IMR-90 (cell line): ENCODE results near the gene PNKD. TPM values are rescaled to one million over a fixed set of nuclear protein-coding genes. Genes with fewer than 3 reads are reported as not detected.

Experiments used
- ATAC-seq: fragments of 200-7000 bp; cut with Tn5 transposase; 2 replicates; pipeline ENCODE4 v1.9.1; 2020; ENCODE audit warnings: low read depth, mild to moderate bottlenecking, moderate library complexity
- BruUV-seq: library from RNA; stranded (reverse); fragments of 400-500 nt; replicated peaks from 2 replicates; lab custom pipeline; 2021; lab: Mats Ljungman, UMichigan
- CTCF ChIA-PET: fragments of 300-600 bp; formaldehyde crosslinking; extraction: SDS; loops from one replicate; lab custom pipeline; 2021; ENCODE audit warnings: antibody characterized with exemption; lab: Yijun Ruan, JAX
- POLR2A ChIA-PET: fragments of 300-600 bp; sonication (Branson Sonifier 250); formaldehyde crosslinking; loops from one replicate; lab custom pipeline; 2022; ENCODE audit warnings: antibody characterized with exemption; ENCODE audit not compliant: unreplicated experiment; lab: Charles Lee
- DNase-seq: peaks from one replicate; pipeline ENCODE4 v3.0.0; 2013
- H2AFZ ChIP-seq: replicated peaks from 2 replicates; pipeline ENCODE3; 2013; ENCODE audit warnings: low read length, mild to moderate bottlenecking; ENCODE audit not compliant: poor library complexity
- H2AK5ac ChIP-seq: 2 replicates; pipeline ENCODE4 v1.6.1; 2013; ENCODE audit warnings: low read depth, low read length, inconsistent platforms
- H2AK9ac ChIP-seq: replicated peaks from 2 replicates; pipeline ENCODE3; 2013; ENCODE audit warnings: mild to moderate bottlenecking, low read depth, low read length, moderate library complexity; ENCODE audit not compliant: poor library complexity
- H2BK120ac ChIP-seq: 2 replicates; pipeline ENCODE4 v1.6.1; 2013; ENCODE audit warnings: low read depth, low read length, inconsistent platforms
- H2BK15ac ChIP-seq: 3 replicates; pipeline ENCODE4 v1.6.1; 2013; ENCODE audit warnings: low read depth, low read length, inconsistent platforms
- H2BK20ac ChIP-seq: 2 replicates; pipeline ENCODE4 v1.6.1; 2013; ENCODE audit warnings: low read depth, mild to moderate bottlenecking, inconsistent platforms, low read length, moderate library complexity
- H2BK5ac ChIP-seq: 2 replicates; pipeline ENCODE4 v1.6.1; 2013; ENCODE audit warnings: mild to moderate bottlenecking, low read depth, low read length, inconsistent platforms; ENCODE audit not compliant: poor library complexity, severe bottlenecking
- H3K14ac ChIP-seq: replicated peaks from 2 replicates; pipeline ENCODE4 v1.6.1; 2013; ENCODE audit warnings: low read depth, low read length, inconsistent platforms
- H3K18ac ChIP-seq: 2 replicates; pipeline ENCODE4 v1.6.1; 2013; ENCODE audit warnings: low read depth, low read length, control low read depth
- H3K23ac ChIP-seq: 2 replicates; pipeline ENCODE4 v1.6.1; 2013; ENCODE audit warnings: low read depth, low read length, inconsistent platforms
- H3K27ac ChIP-seq: 2 replicates; pipeline ENCODE4 v1.5.1; 2013; ENCODE audit warnings: mild to moderate bottlenecking, control low read depth, low read length; ENCODE audit not compliant: insufficient read depth
- H3K27me3 ChIP-seq: 2 replicates; pipeline ENCODE4 v1.6.1; 2013; ENCODE audit warnings: low read length; ENCODE audit not compliant: control insufficient read depth, insufficient read depth
- H3K36me3 ChIP-seq: 2 replicates; pipeline ENCODE4 v1.6.1; 2013; ENCODE audit warnings: low read length, mixed read lengths; ENCODE audit not compliant: control insufficient read depth, insufficient read depth
- H3K4ac ChIP-seq: 2 replicates; pipeline ENCODE4 v1.6.1; 2013; ENCODE audit warnings: low read depth, low read length, inconsistent platforms
- H3K4me1 ChIP-seq: 2 replicates; pipeline ENCODE4 v1.6.1; 2013; ENCODE audit warnings: low read length, mixed read lengths; ENCODE audit not compliant: control insufficient read depth, insufficient read depth
- H3K4me2 ChIP-seq: 2 replicates; pipeline ENCODE4 v1.6.1; 2013; ENCODE audit warnings: low read depth, mild to moderate bottlenecking, control low read depth, low read length, moderate library complexity
- H3K4me3 ChIP-seq: 2 replicates; pipeline ENCODE4 v1.5.1; 2013; ENCODE audit warnings: low read depth, mild to moderate bottlenecking, control low read depth, low read length, moderate library complexity; ENCODE audit not compliant: insufficient read depth
- H3K56ac ChIP-seq: 2 replicates; pipeline ENCODE4 v1.6.1; 2013; ENCODE audit warnings: low read length, inconsistent platforms; ENCODE audit not compliant: insufficient read depth; ENCODE audit errors: extremely low read depth
- H3K79me1 ChIP-seq, 2 experiments: 2 replicates each; pipeline ENCODE4 v1.6.1; 2013; ENCODE audit warnings: low read length in 2 of 2, inconsistent platforms in 1 of 2, low read depth in 1 of 2
- H3K9ac ChIP-seq: 2 replicates; pipeline ENCODE4 v1.6.1; 2013; ENCODE audit warnings: low read depth, low read length, control low read depth
- H3K9me1 ChIP-seq: 2 replicates; pipeline ENCODE4 v1.6.1; 2013; ENCODE audit warnings: low read length, inconsistent platforms; ENCODE audit not compliant: insufficient read depth
- H3K9me3 ChIP-seq: 2 replicates; pipeline ENCODE4 v1.6.1; 2013; ENCODE audit warnings: low read length; ENCODE audit not compliant: control insufficient read depth, insufficient read depth
- H4K20me1 ChIP-seq: 2 replicates; pipeline ENCODE4 v1.6.1; 2013; ENCODE audit warnings: low read length, inconsistent platforms; ENCODE audit not compliant: insufficient read depth
- H4K5ac ChIP-seq: 2 replicates; pipeline ENCODE4 v1.6.1; 2013; ENCODE audit warnings: mild to moderate bottlenecking, low read depth, low read length, control low read depth
- H4K8ac ChIP-seq, 2 experiments: 2 replicates each; pipeline ENCODE4 v1.6.1; 2013; ENCODE audit warnings: low read depth in 2 of 2, low read length in 2 of 2, control low read depth in 1 of 2, inconsistent platforms in 1 of 2
- H4K91ac ChIP-seq: 2 replicates; pipeline ENCODE4 v1.6.1; 2013; ENCODE audit warnings: low read depth, low read length, inconsistent platforms; ENCODE audit not compliant: insufficient read depth
- BHLHE40 ChIP-seq: fragments of 150-350 bp; IDR thresholded peaks from 2 replicates; pipeline ENCODE4 v1.6.1; 2016; ENCODE audit warnings: mild to moderate bottlenecking, low read depth, low read length
- CEBPB ChIP-seq: IDR thresholded peaks from 2 replicates; pipeline ENCODE4 v1.6.1; 2012; ENCODE audit warnings: low read depth, low read length, improper control_type of control experiment
- CTCF ChIP-seq: conservative IDR thresholded peaks from 2 replicates; pipeline ENCODE4 v1.5.1; 2012; ENCODE audit warnings: mild to moderate bottlenecking, low read depth, low read length, improper control_type of control experiment
- FOS ChIP-seq: fragments of 150-350 bp; IDR thresholded peaks from 2 replicates; pipeline ENCODE4 v1.6.1; 2016; ENCODE audit warnings: low read depth, low read length
- MAZ ChIP-seq: IDR thresholded peaks from 2 replicates; pipeline ENCODE4 v1.6.1; 2012; ENCODE audit warnings: low read depth, mild to moderate bottlenecking, low read length, improper control_type of control experiment, moderate library complexity, borderline replicate concordance
- NFE2L2 ChIP-seq: fragments of 150-350 bp; IDR thresholded peaks from 2 replicates; pipeline ENCODE4 v1.6.1; 2016; ENCODE audit warnings: low read depth, mild to moderate bottlenecking, low read length
- POLR2A ChIP-seq: IDR thresholded peaks from 2 replicates; pipeline ENCODE4 v1.6.1; 2012; ENCODE audit warnings: mild to moderate bottlenecking, low read depth, low read length
- RCOR1 ChIP-seq: IDR thresholded peaks from 2 replicates; pipeline ENCODE4 v1.6.1; 2012; ENCODE audit warnings: mild to moderate bottlenecking, low read length, improper control_type of control experiment; ENCODE audit not compliant: insufficient replicate concordance
- RFX5 ChIP-seq: IDR thresholded peaks from 2 replicates; pipeline ENCODE4 v1.8.0; 2012; ENCODE audit warnings: low read depth, mild to moderate bottlenecking, low read length, moderate library complexity
- SMC3 ChIP-seq: fragments of 150-350 bp; IDR thresholded peaks from 2 replicates; pipeline ENCODE4 v1.6.1; 2016; ENCODE audit warnings: low read depth, mild to moderate bottlenecking, antibody characterized with exemption, low read length, moderate library complexity
- USF2 ChIP-seq: fragments of 150-350 bp; IDR thresholded peaks from 2 replicates; pipeline ENCODE4 v1.6.1; 2017; ENCODE audit warnings: mild to moderate bottlenecking, antibody characterized with exemption, low read length, low read depth
- WGBS, 2 experiments: methylation state at CpG; one replicate each; pipeline versions ENCODE4 v1.1.5 to v1.1.7; 2013; ENCODE audit warnings: missing lambda C conversion rate in 2 of 2; ENCODE audit not compliant: insufficient read length in 1 of 2; ENCODE audit errors: extremely low coverage in 2 of 2; 5-methylcytosine and 5-hydroxymethylcytosine counted together
- dilution Hi-C: fragments of 300-500 bp; cut with HindIII; formaldehyde crosslinking; loops from one replicate; pipeline ENCODE4 v1.14.3; 2018; ENCODE audit warnings: low sequenced_read_pairs; ENCODE audit not compliant: unreplicated experiment
- in situ Hi-C: fragments of 300-500 bp; cut with MboI; formaldehyde crosslinking; loops from 3 replicates; pipeline ENCODE4 v1.14.3; 2019; ENCODE audit warnings: low sequenced_read_pairs, inconsistent platforms, mixed read lengths
- intact Hi-C: fragments of 100-400 bp; cut with micrococcal nuclease; formaldehyde crosslinking; loops from 2 replicates; pipeline ENCODE4 v1.10.0; 2022
- polyA plus RNA-seq, 3 experiments: library from polyadenylated mRNA; depleted of rRNA; stranded (reverse); fragments of >200 nt; gene quantifications; 2 replicates each; pipeline ENCODE4 v1.2.3, GENCODE V29; 2012; ENCODE audit warnings: low replicate concordance in 1 of 3
- total RNA-seq: library from RNA; depleted of rRNA; stranded (reverse); fragments of >200 nt; gene quantifications from 2 replicates; pipeline ENCODE4 v1.2.3, GENCODE V29; 2012

The PNKD gene
- total and polyA plus RNA-seq, 2 of the 4 experiments (the other 2 are of a cell fraction) = 19.2 to 68.5 TPM

GRCh38 chr2:218286570-218287459 lies 16.5 kb downstream of the PNKD start:
- Histone ChIP-seq H3K14ac (peak overlapping the region; percentile 92), H3K79me1 (peaks cover 32 to 80% of the 10 kb centered on the region in 2 experiments), H3K18ac (peak overlapping the region; percentile 71), H2AK9ac (peak overlapping the region; percentile 96), H3K27ac (peak overlapping the region; percentile 90), H3K4me1 (peaks cover 47% of the 10 kb centered on the region), H3K23ac (peak overlapping the region; percentile 69), H2BK20ac (peak overlapping the region; percentile 76), H3K56ac (peak overlapping the region; percentile 91), H2BK5ac (peak overlapping the region; percentile 94), H4K91ac (peak overlapping the region; percentile 94), H2BK120ac (peak overlapping the region; percentile 87), H3K9me1 (peaks cover 18% of the 10 kb centered on the region), H2AFZ (peak overlapping the region; percentile 56), H2AK5ac (peak overlapping the region; percentile 83), H2BK15ac (peak overlapping the region; percentile 75; the same call in 1 of the 3 replicates), H3K9ac (peak overlapping the region; percentile 81), H3K4me3 (peak overlapping the region; percentile 31), H3K4ac (peak overlapping the region; percentile 93), H3K27me3 (no peaks in the 10 kb centered on the region), H4K20me1 (peaks cover 32% of the 10 kb centered on the region), H3K4me2 (peak overlapping the region; percentile 78), H3K36me3 (peaks cover under 1% of the 10 kb centered on the region; the same call in 1 of the 2 replicates), H4K8ac (peak overlapping the region; percentile 77 to 95), H3K9me3 (no peaks in the 10 kb centered on the region), H4K5ac (peak overlapping the region; percentile 66)
- BruUV-seq = no TSS peak
- TF ChIP-seq RCOR1 (no peak), MAZ (peak; percentile 57), USF2 (peak; percentile 50), CEBPB (peak; percentile 27; the same call in 1 of the 2 replicates), BHLHE40 (no peak), FOS (no peak), SMC3 (0 out of 2 replicates have a peak, but pooled peaks have one; percentile 14), CTCF (no peak), RFX5 (peak; percentile 54; the same call in 1 of the 2 replicates), POLR2A (no peak), NFE2L2 (no peak)
- ChIA-PET POLR2A (interaction anchor here (0.5 to 1.5 kb wide), 6 partner anchors 8 to 110 kb away, joined by 3 to 9 read pairs (median 4); no protein-coding TSS in a partner anchor), CTCF (interaction anchor here (0.6 to 4.4 kb wide), 3 partner anchors 15 to 25 kb away, joined by 3 to 24 read pairs (median 3); partner anchors contain the start of genes AAMP and PNKD)
- DNase-seq (peak; percentile 94), ATAC-seq (peak; percentile 78)
- in situ Hi-C loops (no loop called here), intact Hi-C loops (loop anchor here (2.0 kb wide), 1 partner anchor 14 kb away; no protein-coding TSS in a partner anchor), dilution Hi-C loops (no loop called here)
- 3% methylated on average over 3 of the region's 11 CpGs; no CpG with 5 or more reads in 1 of the 2 experiments for WGBS, 2 experiments
